ENCODE measurements around the gene TEX13C. TPM values are rescaled to one million over a fixed set of nuclear protein-coding genes. Genes with fewer than 3 reads are reported as not detected.

TEX13C gene
- total and polyA plus RNA-seq, 2 experiments from 2014 or later: 0.07 TPM; not detected in 1

DNA sequence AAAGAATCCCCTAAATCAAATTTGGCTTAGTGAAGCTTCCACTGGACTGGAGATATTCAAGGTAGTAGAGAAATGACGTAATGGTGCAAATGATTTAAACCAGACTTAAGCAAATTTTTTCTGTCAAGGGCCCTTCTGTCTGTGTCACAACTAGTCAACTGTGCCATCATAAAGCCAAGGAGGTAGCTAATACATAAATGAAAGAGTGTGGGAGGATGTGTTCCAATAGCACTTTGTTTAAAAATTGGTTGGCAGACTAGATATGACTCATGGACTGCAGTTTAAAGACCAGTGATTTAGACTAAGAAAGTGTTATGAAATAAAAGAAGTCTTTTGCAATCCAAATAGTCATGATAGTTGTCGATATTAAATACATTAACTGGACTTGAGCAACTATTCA lies 24.3 kb upstream of the TEX13C start:
- no peak overlapping the region for H3K27ac ChIP-seq (ENCODE audit: low read depth)
- H3K4me2 ChIP-seq: no peak overlapping the region
- no peaks in the 10 kb centered on the region for H3K27me3 Mint-ChIP-seq (ENCODE audit: insufficient read depth, low read depth, poor library complexity)
- no peaks in the 10 kb centered on the region for H3K79me2 ChIP-seq (replicated peaks; ENCODE audit: insufficient read depth)
- H3K9me2 ChIP-seq (ENCODE audit: insufficient read depth): no peaks in the 10 kb centered on the region
- no peak overlapping the region for H3K27ac Mint-ChIP-seq
- no peaks in the 10 kb centered on the region for H3K27me3 ChIP-seq (ENCODE audit: insufficient read depth)
- H3K4me1 Mint-ChIP-seq: peaks cover 5% of the 10 kb centered on the region; the same call in 1 of the 3 replicates
- no peak overlapping the region for H3K4me3 Mint-ChIP-seq
- no peaks in the 10 kb centered on the region for H3K4me1 ChIP-seq (ENCODE audit: insufficient read depth)
- H3K36me3 ChIP-seq (ENCODE audit: insufficient read depth): no peaks in the 10 kb centered on the region
- no peak overlapping the region for H2AFZ ChIP-seq
- no peaks in the 10 kb centered on the region for H3K36me3 Mint-ChIP-seq (ENCODE audit: low read depth)
- no peaks in the 10 kb centered on the region for H3F3A ChIP-seq (replicated peaks; ENCODE audit: low read depth)
- DNase-seq (ENCODE audit: low spot score) (no peak), ATAC-seq (no peak)
- no peak overlapping the region for H3K4me3 ChIP-seq
- H3K9me3 Mint-ChIP-seq: no peaks in the 10 kb centered on the region
- no peak for TF ChIP-seq EZH2phosphoT487 (IDR thresholded peaks at IDR 0.05; ENCODE audit: unreplicated experiment)
- TF ChIP-seq EZH2 (IDR thresholded peaks at IDR 0.05; ENCODE audit: low read depth, unreplicated experiment): no peak
- no peak for TF ChIP-seq POLR2AphosphoS5 (IDR thresholded peaks at IDR 0.05; ENCODE audit: low read depth)
- TF ChIP-seq CREB1 (CRISPR knock-in tag; IDR thresholded peaks at IDR 0.05; ENCODE audit: low read depth): no peak
- TF ChIP-seq, protein P1, sequence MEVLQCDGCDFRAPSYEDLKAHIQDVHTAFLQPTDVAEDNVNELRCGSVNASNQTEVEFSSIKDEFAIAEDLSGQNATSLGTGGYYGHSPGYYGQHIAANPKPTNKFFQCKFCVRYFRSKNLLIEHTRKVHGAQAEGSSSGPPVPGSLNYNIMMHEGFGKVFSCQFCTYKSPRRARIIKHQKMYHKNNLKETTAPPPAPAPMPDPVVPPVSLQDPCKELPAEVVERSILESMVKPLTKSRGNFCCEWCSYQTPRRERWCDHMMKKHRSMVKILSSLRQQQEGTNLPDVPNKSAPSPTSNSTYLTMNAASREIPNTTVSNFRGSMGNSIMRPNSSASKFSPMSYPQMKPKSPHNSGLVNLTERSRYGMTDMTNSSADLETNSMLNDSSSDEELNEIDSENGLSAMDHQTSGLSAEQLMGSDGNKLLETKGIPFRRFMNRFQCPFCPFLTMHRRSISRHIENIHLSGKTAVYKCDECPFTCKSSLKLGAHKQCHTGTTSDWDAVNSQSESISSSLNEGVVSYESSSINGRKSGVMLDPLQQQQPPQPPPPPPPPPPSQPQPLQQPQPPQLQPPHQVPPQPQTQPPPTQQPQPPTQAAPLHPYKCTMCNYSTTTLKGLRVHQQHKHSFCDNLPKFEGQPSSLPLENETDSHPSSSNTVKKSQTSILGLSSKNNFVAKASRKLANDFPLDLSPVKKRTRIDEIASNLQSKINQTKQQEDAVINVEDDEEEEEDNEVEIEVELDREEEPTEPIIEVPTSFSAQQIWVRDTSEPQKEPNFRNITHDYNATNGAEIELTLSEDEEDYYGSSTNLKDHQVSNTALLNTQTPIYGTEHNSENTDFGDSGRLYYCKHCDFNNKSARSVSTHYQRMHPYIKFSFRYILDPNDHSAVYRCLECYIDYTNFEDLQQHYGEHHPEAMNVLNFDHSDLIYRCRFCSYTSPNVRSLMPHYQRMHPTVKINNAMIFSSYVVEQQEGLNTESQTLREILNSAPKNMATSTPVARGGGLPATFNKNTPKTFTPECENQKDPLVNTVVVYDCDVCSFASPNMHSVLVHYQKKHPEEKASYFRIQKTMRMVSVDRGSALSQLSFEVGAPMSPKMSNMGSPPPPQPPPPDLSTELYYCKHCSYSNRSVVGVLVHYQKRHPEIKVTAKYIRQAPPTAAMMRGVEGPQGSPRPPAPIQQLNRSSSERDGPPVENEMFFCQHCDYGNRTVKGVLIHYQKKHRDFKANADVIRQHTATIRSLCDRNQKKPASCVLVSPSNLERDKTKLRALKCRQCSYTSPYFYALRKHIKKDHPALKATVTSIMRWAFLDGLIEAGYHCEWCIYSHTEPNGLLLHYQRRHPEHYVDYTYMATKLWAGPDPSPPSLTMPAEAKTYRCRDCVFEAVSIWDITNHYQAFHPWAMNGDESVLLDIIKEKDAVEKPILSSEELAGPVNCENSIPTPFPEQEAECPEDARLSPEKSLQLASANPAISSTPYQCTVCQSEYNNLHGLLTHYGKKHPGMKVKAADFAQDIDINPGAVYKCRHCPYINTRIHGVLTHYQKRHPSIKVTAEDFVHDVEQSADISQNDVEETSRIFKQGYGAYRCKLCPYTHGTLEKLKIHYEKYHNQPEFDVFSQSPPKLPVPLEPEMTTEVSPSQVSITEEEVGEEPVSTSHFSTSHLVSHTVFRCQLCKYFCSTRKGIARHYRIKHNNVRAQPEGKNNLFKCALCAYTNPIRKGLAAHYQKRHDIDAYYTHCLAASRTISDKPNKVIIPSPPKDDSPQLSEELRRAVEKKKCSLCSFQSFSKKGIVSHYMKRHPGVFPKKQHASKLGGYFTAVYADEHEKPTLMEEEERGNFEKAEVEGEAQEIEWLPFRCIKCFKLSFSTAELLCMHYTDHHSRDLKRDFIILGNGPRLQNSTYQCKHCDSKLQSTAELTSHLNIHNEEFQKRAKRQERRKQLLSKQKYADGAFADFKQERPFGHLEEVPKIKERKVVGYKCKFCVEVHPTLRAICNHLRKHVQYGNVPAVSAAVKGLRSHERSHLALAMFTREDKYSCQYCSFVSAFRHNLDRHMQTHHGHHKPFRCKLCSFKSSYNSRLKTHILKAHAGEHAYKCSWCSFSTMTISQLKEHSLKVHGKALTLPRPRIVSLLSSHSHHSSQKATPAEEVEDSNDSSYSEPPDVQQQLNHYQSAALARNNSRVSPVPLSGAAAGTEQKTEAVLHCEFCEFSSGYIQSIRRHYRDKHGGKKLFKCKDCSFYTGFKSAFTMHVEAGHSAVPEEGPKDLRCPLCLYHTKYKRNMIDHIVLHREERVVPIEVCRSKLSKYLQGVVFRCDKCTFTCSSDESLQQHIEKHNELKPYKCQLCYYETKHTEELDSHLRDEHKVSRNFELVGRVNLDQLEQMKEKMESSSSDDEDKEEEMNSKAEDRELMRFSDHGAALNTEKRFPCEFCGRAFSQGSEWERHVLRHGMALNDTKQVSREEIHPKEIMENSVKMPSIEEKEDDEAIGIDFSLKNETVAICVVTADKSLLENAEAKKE (CRISPR knock-in tag; IDR thresholded peaks at IDR 0.05): no peak
- TF ChIP-seq, protein P2, sequence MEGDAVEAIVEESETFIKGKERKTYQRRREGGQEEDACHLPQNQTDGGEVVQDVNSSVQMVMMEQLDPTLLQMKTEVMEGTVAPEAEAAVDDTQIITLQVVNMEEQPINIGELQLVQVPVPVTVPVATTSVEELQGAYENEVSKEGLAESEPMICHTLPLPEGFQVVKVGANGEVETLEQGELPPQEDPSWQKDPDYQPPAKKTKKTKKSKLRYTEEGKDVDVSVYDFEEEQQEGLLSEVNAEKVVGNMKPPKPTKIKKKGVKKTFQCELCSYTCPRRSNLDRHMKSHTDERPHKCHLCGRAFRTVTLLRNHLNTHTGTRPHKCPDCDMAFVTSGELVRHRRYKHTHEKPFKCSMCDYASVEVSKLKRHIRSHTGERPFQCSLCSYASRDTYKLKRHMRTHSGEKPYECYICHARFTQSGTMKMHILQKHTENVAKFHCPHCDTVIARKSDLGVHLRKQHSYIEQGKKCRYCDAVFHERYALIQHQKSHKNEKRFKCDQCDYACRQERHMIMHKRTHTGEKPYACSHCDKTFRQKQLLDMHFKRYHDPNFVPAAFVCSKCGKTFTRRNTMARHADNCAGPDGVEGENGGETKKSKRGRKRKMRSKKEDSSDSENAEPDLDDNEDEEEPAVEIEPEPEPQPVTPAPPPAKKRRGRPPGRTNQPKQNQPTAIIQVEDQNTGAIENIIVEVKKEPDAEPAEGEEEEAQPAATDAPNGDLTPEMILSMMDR (conservative IDR thresholded peaks at IDR 0.05; ENCODE audit: low read depth in 2 of 2): no peak
- no peak for TF ChIP-seq ZNF331 (CRISPR knock-in tag; IDR thresholded peaks at IDR 0.05; ENCODE audit: low read depth)
- no peak for TF ChIP-seq ZNF114 (CRISPR knock-in tag; IDR thresholded peaks at IDR 0.05)
- no peak for TF ChIP-seq NANOG (IDR thresholded peaks at IDR 0.05; ENCODE audit: borderline replicate concordance)
- TF ChIP-seq, protein P3, sequence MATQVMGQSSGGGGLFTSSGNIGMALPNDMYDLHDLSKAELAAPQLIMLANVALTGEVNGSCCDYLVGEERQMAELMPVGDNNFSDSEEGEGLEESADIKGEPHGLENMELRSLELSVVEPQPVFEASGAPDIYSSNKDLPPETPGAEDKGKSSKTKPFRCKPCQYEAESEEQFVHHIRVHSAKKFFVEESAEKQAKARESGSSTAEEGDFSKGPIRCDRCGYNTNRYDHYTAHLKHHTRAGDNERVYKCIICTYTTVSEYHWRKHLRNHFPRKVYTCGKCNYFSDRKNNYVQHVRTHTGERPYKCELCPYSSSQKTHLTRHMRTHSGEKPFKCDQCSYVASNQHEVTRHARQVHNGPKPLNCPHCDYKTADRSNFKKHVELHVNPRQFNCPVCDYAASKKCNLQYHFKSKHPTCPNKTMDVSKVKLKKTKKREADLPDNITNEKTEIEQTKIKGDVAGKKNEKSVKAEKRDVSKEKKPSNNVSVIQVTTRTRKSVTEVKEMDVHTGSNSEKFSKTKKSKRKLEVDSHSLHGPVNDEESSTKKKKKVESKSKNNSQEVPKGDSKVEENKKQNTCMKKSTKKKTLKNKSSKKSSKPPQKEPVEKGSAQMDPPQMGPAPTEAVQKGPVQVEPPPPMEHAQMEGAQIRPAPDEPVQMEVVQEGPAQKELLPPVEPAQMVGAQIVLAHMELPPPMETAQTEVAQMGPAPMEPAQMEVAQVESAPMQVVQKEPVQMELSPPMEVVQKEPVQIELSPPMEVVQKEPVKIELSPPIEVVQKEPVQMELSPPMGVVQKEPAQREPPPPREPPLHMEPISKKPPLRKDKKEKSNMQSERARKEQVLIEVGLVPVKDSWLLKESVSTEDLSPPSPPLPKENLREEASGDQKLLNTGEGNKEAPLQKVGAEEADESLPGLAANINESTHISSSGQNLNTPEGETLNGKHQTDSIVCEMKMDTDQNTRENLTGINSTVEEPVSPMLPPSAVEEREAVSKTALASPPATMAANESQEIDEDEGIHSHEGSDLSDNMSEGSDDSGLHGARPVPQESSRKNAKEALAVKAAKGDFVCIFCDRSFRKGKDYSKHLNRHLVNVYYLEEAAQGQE (IDR thresholded peaks at IDR 0.05; ENCODE audit: unreplicated experiment): no peak
- TF ChIP-seq STAT1 (IDR thresholded peaks at IDR 0.05; ENCODE audit: unreplicated experiment): no peak
- no peak for TF ChIP-seq JUNB (IDR thresholded peaks at IDR 0.05; ENCODE audit: unreplicated experiment)
- TF ChIP-seq, protein P4, sequence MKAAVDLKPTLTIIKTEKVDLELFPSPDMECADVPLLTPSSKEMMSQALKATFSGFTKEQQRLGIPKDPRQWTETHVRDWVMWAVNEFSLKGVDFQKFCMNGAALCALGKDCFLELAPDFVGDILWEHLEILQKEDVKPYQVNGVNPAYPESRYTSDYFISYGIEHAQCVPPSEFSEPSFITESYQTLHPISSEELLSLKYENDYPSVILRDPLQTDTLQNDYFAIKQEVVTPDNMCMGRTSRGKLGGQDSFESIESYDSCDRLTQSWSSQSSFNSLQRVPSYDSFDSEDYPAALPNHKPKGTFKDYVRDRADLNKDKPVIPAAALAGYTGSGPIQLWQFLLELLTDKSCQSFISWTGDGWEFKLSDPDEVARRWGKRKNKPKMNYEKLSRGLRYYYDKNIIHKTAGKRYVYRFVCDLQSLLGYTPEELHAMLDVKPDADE (IDR thresholded peaks at IDR 0.05): no peak
- no peaks in the 10 kb centered on the region for H4K20me1 ChIP-seq (replicated peaks; ENCODE audit: insufficient read depth)
